SIG-M5 (cell line): ENCODE data around the gene RAET1G.
"Not testable (repeated sequence)": the region's sequence is repeated elsewhere in the genome, so short reads cannot be mapped to it uniquely, and the experiment has no call there.

Source experiments
- DNase-seq: peaks from one replicate; lab custom pipeline; 2025; lab: John Stamatoyannopoulos, UW

Gene RAET1G

DNA sequence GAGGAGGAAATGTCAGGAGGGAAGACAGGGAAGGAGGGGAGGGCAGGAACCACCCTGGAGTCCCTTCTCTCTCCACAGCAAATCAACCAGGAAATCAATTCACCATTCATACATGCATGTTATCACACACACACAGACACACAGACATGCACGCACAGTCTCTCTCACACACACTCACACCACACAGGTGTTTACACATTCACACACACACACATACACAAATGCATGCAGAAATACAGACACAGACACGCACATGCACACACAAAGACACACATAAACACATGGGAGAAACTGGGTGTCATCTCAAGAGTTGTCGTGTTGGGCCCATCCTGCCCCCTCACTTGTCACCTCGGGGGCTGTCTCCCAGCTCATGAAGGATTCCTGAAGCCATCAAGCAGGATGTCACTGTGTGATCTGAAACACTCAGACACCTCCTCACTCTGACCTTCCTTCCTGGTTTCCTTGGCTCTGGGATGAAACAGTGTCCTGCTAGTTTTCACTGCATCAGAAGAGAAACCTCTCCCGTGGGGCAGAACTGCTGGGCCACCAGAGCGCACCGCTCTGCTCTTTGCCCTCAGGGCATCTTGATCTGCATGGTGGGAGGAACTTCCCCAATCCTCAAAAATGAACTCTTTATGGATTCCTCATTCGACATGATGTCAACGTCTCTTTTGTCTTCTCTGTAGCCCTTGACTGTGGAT is 9.2 kb downstream of the RAET1G start:
- no peak for DNase-seq

DNA sequence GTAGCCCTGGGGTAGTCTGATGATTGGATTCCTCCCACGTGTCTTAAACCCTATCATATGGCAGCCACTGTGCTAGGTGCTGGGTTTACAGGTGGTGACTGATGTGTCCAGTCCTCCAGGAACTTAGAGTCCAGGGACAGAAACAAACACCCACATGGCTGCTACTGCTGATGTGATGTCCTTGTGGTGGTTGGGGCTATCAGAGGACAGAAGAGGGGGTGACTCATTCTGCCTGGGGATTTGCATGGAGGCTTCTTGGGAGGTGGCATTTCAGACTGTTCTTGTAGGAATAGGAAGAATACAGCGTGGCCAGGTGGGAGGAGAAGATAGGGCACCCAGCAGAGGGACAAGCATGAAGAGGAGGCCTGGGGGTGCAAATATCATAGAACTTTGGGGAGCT is 9.8 kb downstream of the RAET1G start:
- DNase-seq = no peak

DNA sequence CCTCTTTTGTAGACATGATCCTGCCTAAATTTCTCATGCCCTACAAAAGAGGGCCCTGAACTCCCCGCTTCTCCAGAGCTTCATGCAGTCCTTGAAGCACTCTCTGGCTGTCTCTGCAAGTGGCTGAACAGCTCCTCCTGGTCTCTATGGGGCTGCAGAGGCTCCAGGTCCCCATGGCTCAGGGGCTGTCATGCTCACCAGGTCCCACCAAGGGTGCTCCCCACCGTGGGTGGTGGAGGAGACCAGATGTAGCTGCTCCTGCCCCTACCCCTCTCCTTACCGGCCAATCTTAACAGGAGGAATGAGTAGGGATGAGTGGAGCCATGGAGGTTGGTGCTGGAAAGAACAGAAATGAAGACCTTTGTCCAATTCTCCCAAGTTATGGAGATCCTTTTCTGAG is 10.2 kb downstream of the RAET1G start:
- DNase-seq = not testable (repeated sequence)

DNA sequence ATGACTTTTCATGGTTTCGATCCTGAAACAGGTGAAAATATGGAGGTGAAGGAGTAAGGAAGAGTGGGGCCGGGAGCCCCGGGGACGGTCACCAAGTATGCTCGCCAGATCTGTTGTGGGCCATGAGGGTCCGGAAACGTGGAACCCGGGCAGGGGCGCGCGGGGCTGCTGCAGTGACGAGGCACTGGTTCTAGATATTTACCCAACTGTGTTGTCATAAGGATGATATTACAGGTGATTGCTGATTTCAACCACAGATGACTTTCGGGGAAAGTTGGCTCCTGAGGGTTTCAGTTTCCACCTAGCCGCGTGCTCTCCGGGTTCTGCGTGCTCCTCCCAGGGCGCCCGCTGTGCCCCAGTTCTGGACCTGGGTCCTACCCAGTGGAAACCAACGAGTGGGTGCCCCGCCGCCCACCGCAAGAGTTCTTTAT is 12.2 kb downstream of the RAET1G start:
- no peak for DNase-seq

DNA sequence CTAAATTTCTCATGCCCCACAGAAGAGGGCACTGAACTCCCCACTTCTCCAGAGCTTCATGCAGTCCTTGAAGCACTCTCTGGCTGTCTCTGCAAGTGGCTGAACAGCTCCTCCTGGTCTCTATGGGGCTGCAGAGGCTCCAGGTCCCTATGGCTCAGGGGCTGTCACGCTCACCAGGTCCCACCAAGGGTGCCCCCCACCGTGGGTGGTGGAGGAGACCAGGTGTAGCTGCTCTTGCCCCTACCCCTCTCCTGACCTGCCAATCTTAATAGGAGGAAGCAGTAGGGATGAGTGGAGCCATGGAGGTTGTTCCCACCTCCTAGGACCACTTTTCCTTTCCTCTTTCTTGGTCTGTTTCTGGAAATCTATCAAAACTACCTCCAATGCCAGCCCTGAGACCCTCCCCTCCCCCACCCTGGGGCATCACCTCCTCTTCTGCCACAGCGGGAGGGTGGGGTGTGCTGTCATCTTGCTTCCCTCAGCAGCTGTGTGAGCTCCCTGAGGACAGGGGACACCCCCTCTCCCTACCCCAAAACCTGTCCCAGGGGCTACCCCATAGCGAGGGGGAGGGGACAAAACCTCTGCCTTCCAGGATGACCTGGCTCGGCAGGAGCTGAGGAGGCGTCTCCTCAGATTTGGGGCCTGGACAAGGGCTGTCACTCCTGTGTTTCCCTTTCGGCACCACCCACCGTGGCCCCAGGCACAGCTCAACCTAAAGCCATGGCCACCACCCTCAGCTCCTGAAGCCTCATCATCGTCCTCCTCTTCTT is 13.0 kb downstream of the RAET1G start:
- DNase-seq = no peak

DNA sequence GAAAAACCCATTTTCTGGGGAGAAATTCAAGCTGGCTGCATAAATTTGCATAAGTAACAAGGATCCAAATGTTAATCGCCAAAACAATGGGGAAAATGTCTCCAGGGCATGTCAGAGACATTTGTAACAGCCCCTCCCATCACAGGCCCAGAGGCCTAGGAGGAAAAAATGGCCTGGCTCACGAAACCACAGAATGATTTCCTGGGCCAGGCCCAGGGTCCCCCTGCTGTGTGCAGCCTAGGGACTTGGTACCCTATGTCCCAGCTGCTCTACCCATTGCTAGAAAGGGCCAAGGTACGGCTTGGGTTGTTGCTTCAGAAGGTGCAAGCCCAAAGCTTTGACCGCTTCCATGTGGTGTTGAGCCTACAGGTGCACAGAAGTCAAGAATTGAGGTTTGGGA is 14.4 kb downstream of the RAET1G start:
- not testable (repeated sequence) for DNase-seq

DNA sequence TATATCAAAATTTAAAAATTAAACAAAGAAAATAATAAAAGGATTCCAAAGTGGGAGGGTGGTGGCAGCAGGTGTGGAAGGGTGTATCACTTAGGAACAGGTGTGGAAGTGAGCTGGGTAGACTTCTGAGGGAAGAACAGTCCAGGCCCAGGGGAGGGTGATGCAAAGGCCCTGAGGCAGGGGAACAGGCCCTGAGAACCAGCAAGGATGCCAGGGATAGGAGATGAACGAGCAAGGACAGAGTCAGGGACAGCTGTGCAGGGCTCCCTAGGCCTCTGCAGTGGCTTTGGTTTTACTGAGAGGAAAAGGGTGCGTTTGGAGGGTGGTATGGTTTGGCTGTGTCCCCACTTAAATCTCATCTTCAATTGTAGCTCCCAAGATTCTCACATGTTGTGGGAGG is 15.6 kb downstream of the RAET1G start:
- DNase-seq = no peak

DNA sequence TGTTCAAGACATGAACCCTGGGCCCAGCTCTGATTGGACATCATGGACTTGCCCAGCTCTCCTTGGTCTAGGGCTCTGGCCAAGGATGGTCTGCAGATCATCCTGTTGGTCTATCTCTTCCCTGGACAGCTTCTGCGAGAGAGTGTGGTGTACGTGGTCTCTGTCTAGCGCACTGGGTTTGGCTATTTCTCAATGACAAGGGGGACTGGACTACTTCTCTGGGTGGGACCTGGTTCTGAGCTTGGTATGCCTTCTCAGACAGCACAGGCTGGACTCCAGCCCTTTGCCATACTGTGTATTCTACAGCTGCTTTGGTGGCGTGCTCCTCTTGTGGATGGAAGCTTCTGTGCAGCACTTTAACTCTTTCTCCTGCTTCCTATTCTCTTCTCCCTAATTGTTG is 16.5 kb downstream of the RAET1G start:
- DNase-seq = no peak

DNA sequence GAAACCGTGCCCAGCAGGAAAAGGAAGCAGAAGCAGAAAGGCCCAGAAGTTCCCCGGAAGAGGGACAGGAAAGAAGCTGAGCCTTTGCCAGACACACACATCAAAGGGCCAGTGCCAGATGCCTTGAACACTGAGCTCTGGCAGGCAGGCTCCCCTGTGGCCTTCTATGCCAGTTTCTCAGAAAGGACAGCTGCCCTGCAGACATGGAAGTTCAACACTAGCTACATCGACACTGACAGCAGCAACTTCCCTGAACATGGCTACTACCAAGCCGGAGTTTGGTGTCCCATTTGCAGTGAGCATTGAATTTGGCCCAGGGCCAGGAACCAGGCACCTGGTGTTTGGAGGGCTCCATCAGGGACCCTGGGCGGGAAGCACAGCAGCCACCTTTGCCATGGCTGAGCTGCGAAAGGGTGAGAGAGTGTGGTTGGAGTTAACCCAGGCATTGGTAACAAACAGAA is 17.0 kb downstream of the RAET1G start:
- DNase-seq = no peak

DNA sequence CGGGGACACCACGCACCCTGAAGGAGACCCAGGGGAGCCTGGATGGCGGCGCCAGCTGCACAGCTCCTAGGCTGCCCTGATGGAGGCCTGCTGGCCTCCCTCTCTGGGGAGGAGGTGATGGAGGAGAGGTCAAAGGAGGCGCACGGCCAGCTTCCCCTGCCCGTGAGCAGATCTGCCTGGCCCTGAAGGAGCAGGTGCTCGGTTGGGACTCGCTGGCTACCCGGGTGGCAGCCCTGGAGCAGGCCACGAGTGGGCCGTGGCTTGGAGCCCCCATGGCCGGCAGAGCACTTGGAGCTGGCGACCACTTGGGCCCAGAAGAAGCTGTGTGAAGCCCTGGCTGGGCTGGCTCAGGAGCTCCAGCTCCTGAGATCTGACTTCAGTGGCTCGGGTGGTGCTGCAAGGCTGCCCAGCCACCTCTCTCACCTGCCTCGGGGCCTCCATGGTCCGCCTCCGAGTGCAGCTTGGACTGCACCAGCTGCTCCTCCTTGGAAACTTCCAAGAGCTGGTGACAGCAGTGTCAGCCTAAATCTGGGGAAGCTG is 17.5 kb downstream of the RAET1G start:
- DNase-seq = no peak

DNA sequence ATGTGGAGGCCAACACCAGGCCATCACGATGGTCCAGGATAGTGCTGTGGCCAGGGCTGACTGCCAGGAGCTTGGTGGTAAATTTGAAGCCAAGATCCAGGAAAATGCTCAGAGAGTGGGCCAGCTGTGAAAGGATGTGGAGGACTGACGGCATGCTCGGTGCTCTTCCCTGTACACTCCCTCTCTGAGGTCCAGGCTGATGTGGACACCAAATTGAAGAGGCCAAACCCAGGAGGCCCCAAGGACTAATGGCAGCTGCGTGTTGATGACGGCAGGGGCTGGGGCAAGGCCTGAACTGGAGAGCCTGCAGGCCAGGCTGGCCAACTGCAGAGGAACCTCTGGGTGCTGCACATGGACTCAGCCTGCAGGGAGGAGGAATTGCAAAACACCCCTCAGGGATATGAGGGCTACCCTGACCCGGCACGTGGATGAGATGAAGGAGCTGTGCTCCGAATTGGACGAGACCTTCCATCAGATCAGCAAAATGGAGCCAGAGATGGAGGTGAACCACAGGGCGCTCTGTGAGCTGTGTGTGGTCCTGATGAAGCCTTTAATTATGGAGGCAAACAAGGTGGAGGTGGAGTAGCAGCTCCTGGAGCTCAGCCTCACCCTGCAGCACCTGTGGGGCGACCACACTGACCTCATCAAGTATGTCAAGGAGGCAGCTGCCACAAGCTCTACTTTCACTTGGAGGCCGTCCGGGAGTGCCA is 18.1 kb downstream of the RAET1G start:
- DNase-seq = no peak

DNA sequence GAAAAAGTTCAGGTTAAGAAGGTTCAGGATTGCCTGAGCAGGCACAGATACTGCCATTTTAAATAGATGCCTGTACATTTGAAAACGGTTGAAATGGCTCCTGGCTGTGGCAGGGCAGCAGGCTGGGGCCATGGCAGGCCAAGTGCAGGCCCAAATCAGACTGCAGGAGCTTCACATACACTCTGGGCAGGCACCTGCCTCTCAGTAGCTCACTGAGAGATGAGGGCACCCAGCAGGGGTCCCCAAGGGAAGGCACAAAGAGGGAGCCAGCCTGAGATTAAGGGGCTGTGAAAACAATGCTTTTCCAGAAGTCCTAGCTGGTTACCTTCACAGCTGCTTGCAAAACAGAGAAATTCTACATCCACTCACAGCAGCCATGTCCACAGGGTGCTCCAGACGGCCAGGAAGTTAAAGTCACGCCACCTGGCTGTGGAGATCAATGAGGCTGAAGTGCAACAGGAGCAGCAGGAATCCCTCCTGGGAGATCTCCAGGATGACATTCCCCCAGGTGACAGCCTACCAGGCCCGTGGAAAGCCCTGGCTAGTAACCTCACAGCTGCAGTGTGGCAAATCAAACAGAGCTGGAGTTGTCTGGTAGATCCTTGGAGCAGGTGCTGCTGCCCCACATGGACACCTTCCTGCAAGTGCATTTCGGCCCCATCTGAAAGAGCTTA is 18.8 kb downstream of the RAET1G start:
- no peak for DNase-seq

DNA sequence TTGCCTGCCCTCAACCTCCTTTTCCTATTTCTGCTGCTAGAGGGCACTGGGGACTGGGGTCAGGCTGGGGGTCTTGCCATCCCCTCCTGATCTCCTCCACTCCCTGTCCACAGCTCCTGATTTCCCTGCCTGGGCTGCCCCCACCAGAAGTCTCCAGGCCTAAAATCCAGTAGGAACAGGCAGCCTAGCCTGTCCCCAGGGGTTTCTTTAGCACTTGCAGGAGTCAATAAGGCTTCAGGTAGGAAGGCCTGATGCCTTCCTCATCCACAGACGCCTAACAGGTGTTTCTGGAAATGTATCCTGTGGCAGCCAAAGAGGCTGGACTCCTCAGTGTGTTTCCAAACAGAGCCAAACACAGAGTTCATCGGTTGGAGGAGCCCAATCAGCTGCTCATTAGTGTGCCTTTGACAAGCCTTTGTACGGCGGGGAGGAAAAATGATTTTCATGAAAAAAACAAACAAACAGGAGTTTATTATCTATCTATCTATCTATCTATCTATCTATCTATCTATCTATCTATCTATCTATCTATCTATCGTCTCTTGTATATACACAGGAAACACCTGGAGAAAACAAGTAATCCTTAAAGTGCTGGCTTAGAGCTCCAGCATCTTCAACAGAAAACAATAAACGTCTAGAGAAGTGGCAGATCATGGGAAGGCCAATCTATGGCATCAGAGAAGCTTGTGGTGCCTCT is 21.3 kb downstream of the RAET1G start:
- no peak for DNase-seq

DNA sequence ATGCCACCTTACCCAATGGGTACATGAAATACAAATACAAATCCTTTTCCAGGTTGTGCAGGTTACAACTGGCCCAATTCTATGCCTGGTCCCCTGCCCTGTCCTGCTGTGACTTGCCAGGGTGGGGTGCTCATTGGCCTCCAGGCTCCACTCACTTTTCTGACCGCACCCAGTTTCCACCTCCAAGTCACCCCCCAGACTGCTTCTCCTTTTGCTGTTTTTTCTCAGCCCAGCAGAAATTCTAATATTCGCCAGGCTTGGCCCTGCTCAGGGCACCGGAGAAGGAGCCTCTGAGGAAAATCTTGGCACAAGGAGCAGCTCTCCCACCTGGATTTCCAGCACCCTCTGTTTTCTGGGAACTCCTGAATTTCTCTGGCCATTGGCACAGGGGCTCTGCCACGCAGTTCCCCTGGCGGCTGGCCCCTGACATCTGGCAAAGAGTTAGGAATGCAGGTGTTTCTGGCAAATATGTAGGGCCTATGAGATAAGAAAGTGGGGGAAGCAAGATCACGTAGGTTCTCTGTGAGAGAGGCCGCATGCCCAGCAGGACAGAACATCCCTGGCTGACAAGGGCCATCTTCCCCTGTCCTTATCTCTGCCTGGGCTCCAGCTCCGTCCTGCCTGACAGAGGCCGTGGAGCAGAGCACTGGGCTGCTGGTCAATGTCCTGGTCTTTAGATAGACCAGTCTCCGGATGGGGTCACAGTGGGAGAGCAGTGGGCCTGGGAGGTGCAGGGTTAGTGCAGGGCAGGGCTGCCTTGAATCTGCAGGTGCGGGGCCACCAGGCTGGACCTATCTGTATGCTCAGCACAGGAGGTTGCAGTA is 22.1 kb downstream of the RAET1G start:
- DNase-seq = no peak

DNA sequence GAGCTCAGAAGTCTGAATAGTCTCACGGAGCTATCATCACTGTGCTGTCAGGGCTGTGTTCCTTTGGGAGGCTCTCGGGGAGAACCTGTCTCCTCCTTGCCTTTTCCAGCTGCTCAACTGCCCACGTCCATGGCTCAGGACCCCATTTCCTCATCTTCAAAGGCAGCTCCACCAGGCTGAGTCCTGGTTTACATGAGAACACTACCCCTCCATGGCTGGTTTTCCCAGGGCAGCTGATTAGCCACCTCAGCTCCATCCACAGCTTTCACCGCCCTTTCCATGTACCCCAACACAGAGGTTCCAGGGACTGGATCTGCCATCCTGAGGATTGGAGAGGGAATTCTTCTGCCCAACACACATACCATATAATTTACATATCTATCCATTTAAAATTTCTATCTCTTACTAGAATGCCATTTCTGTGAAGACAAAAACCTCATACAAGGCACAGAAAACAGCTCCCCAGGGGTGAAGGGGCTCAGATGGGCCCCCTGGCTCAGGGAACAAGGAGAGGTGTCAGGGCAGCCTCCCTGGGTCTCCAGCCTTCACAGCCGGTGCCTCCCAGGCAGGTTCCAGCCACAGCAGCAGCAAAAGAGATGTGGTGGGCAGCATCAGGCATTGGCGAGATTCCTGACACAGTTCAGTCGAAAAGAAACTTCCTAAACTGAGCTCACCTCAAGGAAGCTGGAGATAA is 22.8 kb downstream of the RAET1G start:
- no peak for DNase-seq

DNA sequence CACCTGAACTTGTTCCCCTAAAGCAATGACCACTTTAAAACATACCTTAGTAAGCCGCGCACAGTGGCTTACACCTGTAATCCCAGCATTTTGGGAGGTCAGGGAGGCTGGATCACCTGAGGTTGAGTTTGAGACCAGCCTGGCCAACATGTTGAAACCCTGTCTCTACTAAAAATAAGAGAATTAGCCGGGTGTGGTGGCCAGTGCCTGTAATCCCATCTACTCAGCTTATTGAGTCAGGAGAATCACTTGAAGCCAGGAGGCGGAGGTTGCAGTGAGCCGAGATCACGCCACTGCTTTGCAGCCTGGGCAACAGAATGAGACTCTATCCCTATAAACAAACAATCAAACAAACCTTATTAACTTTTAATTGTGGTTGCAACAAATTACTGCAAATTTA is 23.4 kb downstream of the RAET1G start:
- DNase-seq = no peak

DNA sequence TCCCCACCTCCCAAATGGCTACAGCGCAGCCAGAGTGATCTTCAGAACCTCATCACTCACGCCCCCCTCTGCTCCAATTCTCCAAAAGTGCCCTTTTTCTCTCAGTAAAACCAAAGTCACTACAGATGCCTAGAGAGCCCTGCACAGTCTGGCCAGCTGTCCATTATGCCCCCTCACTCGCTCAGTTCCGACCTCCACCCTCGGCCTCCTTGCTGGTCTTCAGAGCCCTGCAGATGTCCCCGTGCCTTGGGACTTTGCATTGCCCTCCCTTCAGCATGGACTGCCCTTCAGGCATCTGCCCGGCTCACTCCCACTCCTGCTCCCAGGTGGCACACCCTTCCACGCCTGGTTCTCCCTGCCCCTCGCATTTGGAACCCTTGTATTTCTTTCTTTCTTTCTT is 24.0 kb downstream of the RAET1G start:
- DNase-seq = no peak

DNA sequence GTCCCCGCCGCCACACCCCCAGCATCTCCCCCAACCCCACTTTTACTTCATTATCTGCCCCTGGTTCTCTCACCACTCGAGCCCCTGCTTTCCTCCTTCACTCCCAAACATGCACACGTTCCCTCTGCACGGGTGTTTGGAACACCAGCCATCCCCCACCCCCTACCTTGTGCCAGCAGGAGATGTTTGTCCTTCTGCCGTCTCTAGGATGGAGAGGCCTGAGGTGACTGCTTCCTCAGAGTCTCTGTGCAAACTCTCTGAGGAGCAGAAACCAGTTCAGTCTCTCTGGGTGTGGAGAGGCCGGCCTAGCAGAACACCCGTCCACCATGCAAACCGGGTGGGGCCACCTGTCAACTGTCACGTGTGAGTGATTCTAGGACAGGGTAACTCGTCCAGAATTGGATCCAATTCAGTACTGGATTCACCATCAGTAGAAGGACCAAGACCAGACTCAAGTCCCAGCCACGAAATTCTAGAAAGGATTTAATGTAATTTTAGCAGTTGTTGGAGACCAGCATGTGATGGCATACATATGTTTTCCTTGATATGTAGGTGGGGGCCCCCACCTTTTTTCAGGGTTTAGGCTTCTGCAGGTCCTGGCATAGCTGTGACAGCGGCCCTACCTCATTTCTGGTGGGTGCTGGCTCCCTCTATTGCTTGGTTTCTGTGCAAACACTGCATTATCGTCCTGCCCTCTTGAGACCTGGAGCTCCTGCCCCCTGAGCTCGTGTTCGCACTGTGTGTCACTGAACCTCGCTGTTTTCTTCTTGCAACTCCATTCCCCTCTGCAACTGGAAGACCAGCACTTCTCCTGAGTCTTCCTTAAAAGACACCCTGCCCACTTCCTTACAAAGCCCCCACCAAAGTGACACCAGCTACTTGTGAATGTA is 24.8 kb downstream of the RAET1G start, which contains the start of gene RAET1E:
Gene RAET1E, minus strand, starts transcription at position 259 of the 890 bp plus-strand sequence. CDS start 7,212 bp downstream, outside the sequence.
- DNase-seq = no peak
